HG03045 (cell line): Measurements from ENCODE around the gene AKT1S1.
"Not testable (repeated sequence)": the region's sequence is repeated elsewhere in the genome, so short reads cannot be mapped to it uniquely, and the experiment has no call there.

Source experiments
- ATAC-seq: cut with Tn5 transposase; IDR thresholded peaks from one replicate; pipeline ENCODE4 v1.9.1; 2021; ENCODE audit warnings: mild to moderate bottlenecking, moderate library complexity; ENCODE audit not compliant: unreplicated experiment

The AKT1S1 gene

GRCh38 chr19:49877020-49877878 is at the start of gene AKT1S1, which contains the start of gene TBC1D17:
Gene AKT1S1 (minus strand): TSS chr19:49877355. CDS start chr19:49873295, 4,060 bp downstream.
Gene TBC1D17 (plus strand): TSS chr19:49877702. CDS start chr19:49877724, 22 bp downstream.
- peak; percentile 53 for ATAC-seq

GRCh38 chr19:49926515-49926914 is 49.4 kb upstream of the AKT1S1 start:
- no peak for ATAC-seq

GRCh38 chr19:49925486-49925885 is 48.3 kb upstream of the AKT1S1 start:
- ATAC-seq, result no peak

- ATAC-seq, result not testable (repeated sequence)
Measured at GRCh38 chr19:49924881-49925210, 47.7 kb upstream of the AKT1S1 start.

GRCh38 chr19:49924004-49924880 is 47.1 kb upstream of the AKT1S1 start:
- no peak for ATAC-seq

- ATAC-seq, result no peak
Measured at GRCh38 chr19:49923055-49924003, 46.2 kb upstream of the AKT1S1 start.

- ATAC-seq, result no peak
Measured at GRCh38 chr19:49921871-49922795, 45.0 kb upstream of the AKT1S1 start.

GRCh38 chr19:49920624-49921363 is 43.6 kb upstream of the AKT1S1 start:
- ATAC-seq, result no peak

- ATAC-seq, result no peak
Measured at GRCh38 chr19:49918089-49918488, 40.9 kb upstream of the AKT1S1 start.

GRCh38 chr19:49916839-49917733 is 39.9 kb upstream of the AKT1S1 start:
- no peak for ATAC-seq

- ATAC-seq, result no peak
Measured at GRCh38 chr19:49915271-49915670, 38.1 kb upstream of the AKT1S1 start.

GRCh38 chr19:49913720-49914119 is 36.6 kb upstream of the AKT1S1 start:
- no peak for ATAC-seq

GRCh38 chr19:49912965-49913685 is 36.0 kb upstream of the AKT1S1 start:
- no peak for ATAC-seq

GRCh38 chr19:49911381-49912145 is 34.4 kb upstream of the AKT1S1 start:
- no peak for ATAC-seq

GRCh38 chr19:49910179-49910578 is 33.0 kb upstream of the AKT1S1 start:
- ATAC-seq, result no peak
